ENCODE data around the gene KATNB1.

KATNB1 gene

GRCh38 chr16:57741660-57742191 is 6.2 kb downstream of the KATNB1 start:
- no peaks in the 10 kb centered on the region for H4K20me1 ChIP-seq (ENCODE audit: control insufficient read depth, insufficient read depth, low read depth, low read length)
- H3K27me3 ChIP-seq (ENCODE audit: control insufficient read depth, low read length) = no peaks in the 10 kb centered on the region
- no peaks in the 10 kb centered on the region for H3K9me3 ChIP-seq (ENCODE audit: control insufficient read depth, insufficient read depth, low read length)
- TF ChIP-seq CTCF (IDR thresholded peaks at IDR 0.05; ENCODE audit: low read depth, low read length, poor library complexity, severe bottlenecking) = no peak
- TF ChIP-seq EZH2phosphoT487 (IDR thresholded peaks at IDR 0.05; ENCODE audit: borderline replicate concordance, low read length) = no peak
- H3K4me2 ChIP-seq (ENCODE audit: low read length) = no peak overlapping the region
- H3K36me3 ChIP-seq (ENCODE audit: control insufficient read depth, low read length) = peaks cover 40% of the 10 kb centered on the region
- H3K79me2 ChIP-seq (ENCODE audit: control insufficient read depth, low read length) = peaks cover 25% of the 10 kb centered on the region
- H3K9me2 ChIP-seq (replicated peaks; ENCODE audit: control insufficient read depth, low read length) = no peaks in the 10 kb centered on the region
- H3F3A ChIP-seq (ENCODE audit: control insufficient read depth, insufficient read depth) = no peaks in the 10 kb centered on the region
- H3K4me3 ChIP-seq (ENCODE audit: low read length) = no peak overlapping the region
- H3K4me1 ChIP-seq (ENCODE audit: control insufficient read depth, low read length) = peaks cover 8% of the 10 kb centered on the region
- no peak overlapping the region for H3K27ac ChIP-seq (ENCODE audit: low read depth, low read length)

DNA sequence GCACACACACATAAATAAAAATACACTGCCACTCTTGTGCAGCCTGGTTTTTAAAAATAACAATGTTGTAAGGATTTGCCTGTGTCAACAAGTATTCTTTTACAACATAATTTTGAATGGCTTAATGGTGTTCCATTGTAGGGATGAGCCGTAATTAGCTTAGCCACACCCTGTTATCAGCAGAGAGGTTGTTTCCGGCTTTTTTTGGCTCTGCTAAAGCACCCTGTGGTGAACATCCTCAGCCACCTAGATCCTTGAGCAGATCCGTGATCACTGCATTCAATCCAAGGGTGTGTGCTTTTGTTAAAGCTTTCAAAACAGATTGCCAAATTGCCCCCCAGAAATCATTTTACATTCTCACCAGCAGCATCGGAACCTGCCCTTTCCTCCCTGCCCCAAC is 7.0 kb downstream of the KATNB1 start:
- Histone ChIP-seq H3K9me2 (replicated peaks; ENCODE audit: control insufficient read depth, low read length) (no peaks in the 10 kb centered on the region), H3K79me2 (ENCODE audit: control insufficient read depth, low read length) (peaks cover 17% of the 10 kb centered on the region), H3F3A (ENCODE audit: control insufficient read depth, insufficient read depth) (no peaks in the 10 kb centered on the region), H4K20me1 (ENCODE audit: control insufficient read depth, insufficient read depth, low read depth, low read length) (no peaks in the 10 kb centered on the region), H3K4me1 (ENCODE audit: control insufficient read depth, low read length) (peaks cover under 1% of the 10 kb centered on the region; the same call in 1 of the 2 replicates), H3K9me3 (ENCODE audit: control insufficient read depth, insufficient read depth, low read length) (no peaks in the 10 kb centered on the region), H3K4me2 (ENCODE audit: low read length) (no peak overlapping the region), H3K4me3 (ENCODE audit: low read length) (no peak overlapping the region), H3K27ac (ENCODE audit: low read depth, low read length) (no peak overlapping the region), H3K27me3 (ENCODE audit: control insufficient read depth, low read length) (no peaks in the 10 kb centered on the region), H3K36me3 (ENCODE audit: control insufficient read depth, low read length) (peaks cover 32% of the 10 kb centered on the region)
- TF ChIP-seq CTCF (IDR thresholded peaks at IDR 0.05; ENCODE audit: low read depth, low read length, poor library complexity, severe bottlenecking) = no peak
- TF ChIP-seq EZH2phosphoT487 (IDR thresholded peaks at IDR 0.05; ENCODE audit: borderline replicate concordance, low read length) = no peak

DNA sequence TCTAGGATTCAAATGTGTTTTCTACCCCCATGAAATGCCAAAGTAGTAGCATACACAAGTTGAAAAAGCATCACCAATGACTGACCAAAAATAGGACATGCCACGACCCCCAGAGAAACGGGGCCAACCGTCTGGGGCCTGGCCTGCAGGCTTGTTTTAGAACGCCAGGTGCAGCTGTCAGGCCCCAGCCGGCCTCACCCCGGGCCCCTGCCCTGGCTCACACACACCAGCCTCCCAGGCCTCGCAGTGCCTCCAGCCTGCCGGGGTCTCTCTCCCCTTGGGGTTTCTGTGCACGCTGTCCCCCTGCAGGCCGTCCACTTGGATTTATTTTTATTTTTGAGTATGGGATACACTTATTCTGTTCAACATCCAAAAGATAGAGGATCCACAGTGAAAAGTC is 7.9 kb downstream of the KATNB1 start:
- Histone ChIP-seq H3K4me1 (ENCODE audit: control insufficient read depth, low read length) (no peaks in the 10 kb centered on the region), H3K27me3 (ENCODE audit: control insufficient read depth, low read length) (no peaks in the 10 kb centered on the region), H3F3A (ENCODE audit: control insufficient read depth, insufficient read depth) (no peaks in the 10 kb centered on the region), H3K36me3 (ENCODE audit: control insufficient read depth, low read length) (peaks cover 27% of the 10 kb centered on the region), H3K4me3 (ENCODE audit: low read length) (no peak overlapping the region), H3K27ac (ENCODE audit: low read depth, low read length) (no peak overlapping the region), H3K9me2 (replicated peaks; ENCODE audit: control insufficient read depth, low read length) (no peaks in the 10 kb centered on the region), H3K9me3 (ENCODE audit: control insufficient read depth, insufficient read depth, low read length) (no peaks in the 10 kb centered on the region), H3K79me2 (ENCODE audit: control insufficient read depth, low read length) (peaks cover 12% of the 10 kb centered on the region), H3K4me2 (ENCODE audit: low read length) (no peak overlapping the region), H4K20me1 (ENCODE audit: control insufficient read depth, insufficient read depth, low read depth, low read length) (no peaks in the 10 kb centered on the region)
- TF ChIP-seq EZH2phosphoT487 (IDR thresholded peaks at IDR 0.05; ENCODE audit: borderline replicate concordance, low read length) = no peak
- no peak for TF ChIP-seq CTCF (IDR thresholded peaks at IDR 0.05; ENCODE audit: low read depth, low read length, poor library complexity, severe bottlenecking)
